Right renal cortex interstitium (tissue), 3 donors: Measurements from ENCODE around the gene CHST1. TPM values are rescaled to one million over a fixed set of nuclear protein-coding genes. Genes with fewer than 3 reads are reported as not detected.

Experiments used
- DNase-seq, 3 donors: peaks; one replicate each; pipeline ENCODE4 v3.0.0-alpha.2; 2013; ENCODE audit warnings: low read depth in 3 of 3, low spot score in 2 of 3
- polyA plus RNA-seq, 3 donors: library from polyadenylated mRNA; unstranded; fragments of 120-200 nt; gene quantifications; one replicate each; pipeline ENCODE4 v1.2.1, GENCODE V29; 2013; ENCODE audit not compliant: insufficient read length in 3 of 3

Gene CHST1
- polyA plus RNA-seq, 3 donors, result 6.3 to 7.5 (median 7.2) TPM

DNA sequence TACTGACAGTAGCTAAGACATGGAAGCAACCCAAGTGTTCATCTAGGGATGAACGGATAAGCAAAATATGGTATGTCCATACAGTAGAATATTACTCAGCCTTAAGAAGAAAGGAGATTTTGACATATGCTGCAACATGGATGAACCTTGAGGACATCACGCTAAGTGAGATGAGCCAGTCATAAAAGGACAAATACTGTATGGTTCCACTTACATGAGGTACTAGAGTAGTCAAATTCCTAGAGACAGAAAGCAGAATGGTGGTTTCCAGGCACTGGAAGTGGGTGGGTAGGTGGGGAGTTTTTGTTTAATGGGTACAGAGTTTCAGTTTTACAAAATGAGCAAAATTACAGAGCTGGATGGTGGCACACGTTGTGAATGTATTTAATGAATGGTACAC is 18.1 kb downstream of the CHST1 start:
- no peak for DNase-seq

DNA sequence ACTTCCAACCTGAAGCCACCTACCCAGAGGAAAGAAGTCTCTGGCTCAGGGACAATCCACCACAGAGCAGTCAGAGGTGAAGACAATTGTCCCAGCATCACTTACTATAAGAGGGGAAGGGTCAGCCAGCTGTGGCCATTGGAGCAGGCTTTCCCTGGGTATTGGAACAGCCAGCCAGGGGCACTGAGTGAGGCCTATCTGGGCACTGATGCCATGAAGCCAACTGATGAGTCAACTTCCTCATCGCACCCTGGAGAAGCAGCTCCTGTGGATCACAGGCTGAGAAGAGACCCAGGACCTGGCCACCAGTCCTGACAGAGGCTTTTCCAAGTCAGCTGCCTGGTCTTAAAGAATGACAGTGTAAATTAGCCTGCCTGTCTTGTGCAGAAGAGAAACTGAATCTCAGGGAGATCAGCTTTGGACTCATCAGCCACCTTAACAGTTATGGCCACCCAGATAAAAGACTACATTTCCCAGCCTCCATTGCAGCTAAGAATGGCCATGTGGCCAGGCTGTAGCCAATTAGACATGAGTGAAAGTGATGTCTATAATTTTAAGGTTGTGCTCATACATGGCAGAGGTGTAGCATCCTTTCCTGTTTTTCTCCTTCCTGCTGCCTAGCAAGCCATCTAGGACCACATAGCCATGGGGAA is 19.0 kb downstream of the CHST1 start:
- DNase-seq, result no peak

DNA sequence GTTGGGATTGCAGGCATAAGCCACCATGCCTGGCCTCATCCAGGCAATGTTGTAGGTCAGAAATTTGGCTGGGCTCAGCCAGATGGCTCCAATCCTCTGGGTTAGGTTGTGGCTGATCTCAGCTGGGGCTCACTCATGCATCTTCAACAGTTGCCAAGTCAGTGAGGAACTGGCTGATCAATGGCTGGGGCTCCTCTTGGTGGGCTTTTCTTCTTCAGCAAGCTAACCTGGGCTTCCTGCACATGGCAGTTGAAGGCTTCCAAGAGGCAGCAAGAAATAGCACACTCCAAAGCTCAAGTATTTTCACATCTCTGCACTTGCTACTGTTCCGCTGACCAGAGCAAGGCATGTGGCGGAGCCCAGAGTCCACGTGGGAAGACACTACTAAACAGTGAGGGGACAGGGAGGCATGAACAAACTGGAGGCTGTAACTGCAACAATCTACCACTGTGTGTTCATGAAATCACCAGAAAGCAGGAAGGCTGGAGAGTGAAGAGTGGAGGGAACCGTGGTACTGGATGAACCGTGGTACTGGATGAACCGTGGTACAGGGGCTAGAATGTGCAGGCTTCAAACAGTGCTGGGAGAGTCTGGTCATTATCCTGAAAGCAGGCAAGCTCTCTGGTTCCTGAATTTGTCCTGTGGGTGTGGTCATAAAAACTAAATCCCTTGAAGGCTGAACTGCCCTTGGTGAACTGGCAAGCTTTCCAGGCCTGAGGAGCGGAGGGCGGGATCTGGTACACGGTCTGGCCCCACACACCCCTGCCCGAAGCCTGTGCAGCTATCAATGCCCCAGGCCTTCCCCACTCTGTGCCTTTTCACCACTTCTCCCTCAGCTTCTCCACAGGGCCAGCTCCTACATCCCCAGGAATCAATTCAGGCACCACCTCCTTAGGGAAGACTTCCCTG is 20.2 kb downstream of the CHST1 start:
- DNase-seq, result no peak

DNA sequence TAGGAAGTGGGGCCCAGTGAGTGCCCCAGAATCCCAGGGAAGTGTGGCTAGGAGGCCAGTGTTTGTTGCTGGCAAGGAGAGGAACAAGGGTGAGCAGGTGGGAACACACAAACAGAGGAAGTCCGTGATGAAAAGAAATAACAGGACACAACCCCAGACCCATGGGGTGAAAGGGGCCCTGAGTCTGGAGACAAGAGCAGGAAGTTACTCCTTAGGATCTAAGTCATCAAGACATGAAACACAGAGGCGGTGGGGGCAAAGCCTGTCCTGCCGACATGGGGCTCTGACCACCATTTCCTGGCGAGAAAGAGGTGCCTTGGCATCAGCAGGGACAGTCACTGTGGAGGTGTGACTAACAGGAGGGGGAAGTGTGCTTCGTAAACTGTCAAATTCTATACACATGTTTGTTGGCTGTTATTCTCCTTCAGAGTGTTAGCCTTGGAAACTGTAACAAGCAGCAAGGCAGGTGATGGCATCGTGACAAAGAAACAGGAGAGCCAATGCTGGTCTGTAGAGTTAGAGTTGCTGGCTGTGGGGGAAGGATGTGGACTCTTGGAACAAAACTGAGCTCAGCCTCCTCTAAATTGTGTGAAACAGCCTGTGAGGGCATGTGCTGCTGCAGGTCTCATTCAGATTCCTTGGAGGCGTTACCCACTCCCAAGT is 21.7 kb downstream of the CHST1 start:
- no peak for DNase-seq

DNA sequence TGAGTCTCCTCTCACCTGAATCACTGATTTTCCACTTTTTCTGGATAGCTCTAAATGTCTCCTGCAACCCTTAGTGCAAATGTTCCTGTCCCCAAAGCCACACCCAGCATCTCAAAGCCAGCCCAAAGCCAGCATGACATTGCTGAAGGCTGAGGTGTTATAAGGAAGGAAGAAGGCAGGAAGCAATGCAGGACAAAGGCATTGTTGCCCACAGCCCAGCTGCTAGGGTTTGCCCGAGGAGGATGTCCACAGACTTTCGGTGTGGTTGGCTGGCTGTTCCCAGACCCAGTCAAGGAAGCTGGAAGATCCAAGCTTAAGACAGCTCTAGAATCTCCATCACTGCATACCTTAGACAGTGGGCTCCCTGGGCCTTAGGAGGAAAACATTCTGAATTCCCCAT is 23.5 kb downstream of the CHST1 start:
- no peak for DNase-seq

DNA sequence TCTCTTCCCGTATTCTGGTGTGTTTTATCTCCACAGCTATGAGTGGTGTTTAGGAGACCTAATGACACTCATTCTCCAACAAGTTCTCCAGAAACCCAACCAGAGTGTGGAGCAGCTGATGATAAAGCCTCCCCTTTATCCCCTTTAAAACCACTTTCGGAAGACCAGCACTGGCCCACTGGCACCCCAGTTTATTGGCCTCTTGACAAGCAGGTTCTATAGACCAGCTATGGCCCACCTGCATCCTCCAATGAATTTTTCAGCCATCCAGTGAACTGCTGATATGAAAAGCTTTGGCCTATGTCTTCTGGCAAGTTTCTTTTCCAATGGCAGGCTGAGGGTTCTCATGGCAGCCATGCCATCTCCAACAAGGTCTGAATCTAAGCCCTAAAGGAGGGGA is 27.4 kb downstream of the CHST1 start:
- DNase-seq, result no peak

DNA sequence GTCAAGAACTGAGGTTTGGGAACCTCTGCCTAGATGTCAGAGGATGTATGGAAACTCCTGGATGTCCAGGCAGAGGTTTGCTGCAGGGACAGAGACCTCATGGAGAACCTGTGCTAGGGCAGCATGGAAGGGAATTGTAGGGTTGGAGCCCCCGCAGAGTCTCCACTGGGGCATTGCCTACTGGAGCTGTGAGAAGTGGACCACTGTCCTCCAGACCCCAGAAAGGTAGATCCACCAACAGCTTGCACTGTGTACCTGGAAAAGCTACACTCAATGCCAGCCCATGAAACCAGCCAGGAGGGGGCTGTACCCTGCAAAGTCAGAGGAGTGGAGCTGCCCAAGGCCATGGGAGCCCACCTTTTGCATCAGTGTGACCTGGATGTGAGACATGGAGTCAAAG is 29.5 kb downstream of the CHST1 start:
- no peak for DNase-seq

DNA sequence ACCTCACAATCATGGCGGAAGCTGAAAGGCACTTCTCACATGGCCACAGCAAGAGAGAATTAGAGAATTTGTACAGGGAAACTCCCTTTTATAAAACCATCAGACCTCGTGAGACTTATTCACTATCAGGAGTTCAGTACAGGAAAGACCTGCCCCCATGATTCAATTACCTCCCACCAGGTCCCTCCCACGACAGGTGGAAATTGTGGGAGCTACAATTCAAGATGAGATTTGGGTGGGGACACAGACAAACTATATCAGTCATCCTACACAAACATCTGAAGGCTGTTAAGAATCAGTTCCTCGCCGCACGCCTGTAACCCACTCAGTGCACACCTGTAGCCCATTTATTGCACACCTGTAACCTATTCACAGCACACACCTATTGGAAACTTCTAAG is 39.8 kb downstream of the CHST1 start:
- no peak for DNase-seq

DNA sequence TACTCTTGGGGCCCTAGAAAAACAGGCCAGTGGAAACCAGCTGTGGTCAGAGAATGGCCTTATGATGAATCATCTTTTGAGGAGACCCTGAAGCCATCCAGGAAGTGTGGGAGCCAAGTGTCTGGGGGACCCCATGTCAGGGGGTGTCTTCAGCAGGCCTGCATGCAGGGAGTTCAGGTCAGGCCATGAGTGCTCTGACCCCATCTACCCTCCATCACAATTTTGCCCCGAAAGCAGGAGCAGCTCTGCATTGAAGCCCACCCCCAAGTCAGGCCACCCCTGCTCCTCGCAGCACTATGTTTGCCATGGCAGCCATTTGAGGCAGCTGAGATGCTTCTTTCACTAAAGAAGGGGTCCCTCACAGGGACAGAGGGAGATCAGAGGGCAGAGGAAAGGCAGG is 41.3 kb downstream of the CHST1 start:
- DNase-seq, result no peak

DNA sequence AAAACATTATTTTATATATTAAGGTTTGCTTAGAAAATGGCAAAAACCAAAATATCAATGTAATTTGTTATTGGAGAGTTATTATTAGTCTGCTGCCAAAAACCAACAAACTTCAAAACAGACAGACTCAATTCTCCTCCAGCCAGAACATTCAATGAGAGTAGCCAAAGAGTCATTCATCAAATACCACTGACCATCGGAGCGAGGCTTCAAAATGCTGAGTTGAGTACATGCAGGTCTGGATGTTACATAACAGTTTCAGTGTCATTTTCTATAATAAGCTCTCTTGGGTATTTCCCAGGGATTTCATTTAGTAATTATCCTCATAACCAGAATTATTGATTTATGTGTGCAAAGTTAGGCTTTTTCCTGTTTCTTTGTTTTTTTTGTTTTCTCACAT is 42.6 kb downstream of the CHST1 start:
- DNase-seq, result no peak

DNA sequence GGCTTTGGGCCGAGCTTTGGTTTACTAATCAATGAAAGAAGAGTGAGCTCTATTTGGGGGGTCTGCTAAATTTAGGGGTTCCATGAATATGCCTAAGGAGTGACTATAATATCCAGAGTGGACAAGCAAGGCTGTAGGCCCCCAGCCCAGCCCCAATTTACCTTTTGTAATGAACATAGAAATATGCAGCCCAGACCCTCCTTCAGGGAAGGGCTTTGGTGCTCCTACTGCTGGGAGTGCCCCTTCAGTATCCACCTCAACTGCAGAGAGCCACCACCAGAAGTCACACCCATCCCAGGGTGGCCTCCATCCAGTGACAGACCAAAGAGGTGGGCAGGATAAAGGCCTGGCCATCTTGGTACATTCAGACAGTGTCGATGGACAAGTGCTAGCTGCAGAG is 43.1 kb downstream of the CHST1 start:
- DNase-seq, result no peak

DNA sequence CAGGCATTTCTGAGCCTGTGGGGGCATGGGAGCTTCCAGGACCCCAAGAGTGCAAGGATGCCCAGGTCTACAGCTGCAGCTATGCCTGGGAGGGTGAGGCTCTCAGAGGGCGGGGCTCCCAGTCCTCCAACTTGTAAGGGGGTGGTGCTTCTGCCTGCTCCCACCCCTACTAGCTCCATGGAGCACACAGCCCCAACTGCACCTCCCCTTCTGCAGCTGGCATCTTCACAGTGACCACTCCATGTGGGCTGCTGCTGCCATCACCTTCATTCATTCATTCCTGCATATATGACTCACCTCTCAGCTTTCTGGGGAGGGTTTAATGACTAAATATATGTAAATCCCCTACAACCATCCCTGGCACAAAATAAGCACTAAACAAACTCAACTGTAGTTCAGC is 43.8 kb downstream of the CHST1 start:
- DNase-seq, result no peak

DNA sequence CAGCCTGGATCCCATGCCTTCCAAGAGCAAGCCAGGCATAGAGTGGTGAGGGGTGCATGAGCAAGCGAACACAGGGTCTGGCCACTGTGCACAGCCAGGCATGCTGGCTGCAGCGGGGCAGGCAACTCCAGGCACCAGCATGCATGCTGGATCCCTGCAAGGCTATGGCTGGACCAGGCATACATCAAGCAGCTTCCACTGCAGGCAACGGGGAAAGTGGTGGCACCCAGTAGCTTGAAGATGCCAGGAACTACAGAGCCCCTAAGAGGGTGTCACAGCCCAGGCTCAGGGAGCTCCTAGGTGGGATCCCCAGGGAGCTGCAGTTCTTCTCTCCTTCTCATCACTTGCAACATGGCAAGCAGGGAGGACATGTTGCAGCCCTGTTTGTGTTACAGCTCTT is 45.2 kb downstream of the CHST1 start:
- no peak for DNase-seq

DNA sequence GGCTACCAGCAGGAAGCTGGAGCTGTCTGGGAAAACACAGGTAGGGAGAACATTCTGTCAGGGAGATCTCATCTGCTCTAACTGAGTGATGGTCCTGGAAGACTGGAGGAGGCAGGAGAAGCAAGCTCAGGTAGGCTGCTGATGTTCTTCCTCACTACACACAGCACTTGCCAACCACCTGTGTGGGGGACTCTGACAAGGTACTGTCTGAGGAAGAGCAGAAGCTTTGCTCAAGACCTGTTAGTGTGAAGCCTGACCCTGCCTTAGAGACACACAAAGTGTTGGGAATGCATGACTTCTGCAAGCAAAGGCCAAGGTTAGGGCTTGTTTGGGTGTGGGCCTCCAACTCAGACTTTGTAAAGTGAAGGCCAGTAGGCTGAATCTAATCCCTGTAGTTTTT is 46.5 kb downstream of the CHST1 start:
- no peak for DNase-seq

DNA sequence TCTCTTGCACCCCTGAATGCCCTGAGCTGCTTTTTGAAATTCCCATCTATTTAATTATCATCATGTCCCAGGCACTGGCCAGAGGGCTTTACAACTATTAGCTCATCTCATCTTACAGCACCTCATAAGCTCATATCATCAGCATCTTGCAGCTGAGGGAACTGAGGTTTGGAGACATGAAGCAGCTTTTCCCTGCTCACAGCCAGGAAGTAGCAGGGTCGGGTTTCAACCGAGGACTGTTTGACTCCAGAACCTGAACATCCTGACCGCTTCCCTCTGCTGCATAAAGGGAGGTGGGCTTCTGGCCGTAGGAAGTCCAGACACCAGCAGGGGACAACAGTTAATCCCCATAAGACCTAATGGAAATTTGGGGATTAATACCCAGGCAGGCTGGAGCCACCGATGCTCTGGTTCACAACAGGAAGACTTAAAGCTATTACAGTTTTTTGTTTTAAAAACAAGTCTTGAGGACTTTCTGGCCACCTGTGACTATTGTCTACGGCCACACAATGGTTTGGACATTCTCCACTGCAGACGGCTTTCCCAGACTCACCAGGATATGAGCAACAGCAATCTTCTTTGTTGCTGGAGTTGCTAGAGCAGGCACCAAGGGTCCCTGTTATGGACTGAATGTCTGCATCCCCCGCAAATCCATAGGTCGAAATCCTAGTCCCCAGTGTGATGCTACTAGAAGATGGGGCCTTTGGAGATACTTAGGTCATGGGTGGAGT is 47.4 kb downstream of the CHST1 start:
- DNase-seq, result no peak

DNA sequence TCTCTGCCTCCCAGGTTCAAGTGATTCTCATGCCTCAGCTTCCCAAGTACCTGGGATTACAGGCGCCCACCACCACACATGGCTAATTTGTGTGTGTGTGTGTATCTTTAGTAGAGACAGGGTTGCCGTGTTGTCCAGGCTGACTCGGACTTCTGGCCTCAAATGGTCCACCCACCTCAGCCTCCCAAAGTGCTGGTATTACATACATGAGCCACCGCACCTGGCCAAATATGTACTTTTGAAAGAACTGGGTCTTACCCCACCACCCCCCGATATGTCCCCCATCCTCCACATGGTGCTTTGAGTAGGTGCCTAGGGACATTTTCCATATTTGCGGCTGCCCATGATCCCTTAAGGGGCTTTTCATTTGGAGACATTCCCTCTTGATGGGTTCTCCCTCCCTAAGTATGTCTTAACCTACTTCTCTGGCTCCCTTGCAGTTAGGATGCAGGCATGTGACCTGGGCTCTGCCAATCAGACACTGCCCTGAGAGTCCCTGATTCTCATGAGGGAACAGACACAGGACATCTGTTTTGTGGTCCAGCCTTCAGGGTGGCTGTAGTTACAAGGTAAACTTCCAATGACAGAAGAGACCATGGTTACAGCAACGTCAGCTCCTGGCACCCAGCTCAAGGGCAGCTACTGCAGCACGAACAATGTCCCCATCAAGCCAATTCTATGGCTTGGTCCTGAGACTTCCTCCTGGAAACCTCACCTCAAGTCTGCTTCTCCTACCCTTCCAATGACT is 48.4 kb downstream of the CHST1 start:
- no peak for DNase-seq

DNA sequence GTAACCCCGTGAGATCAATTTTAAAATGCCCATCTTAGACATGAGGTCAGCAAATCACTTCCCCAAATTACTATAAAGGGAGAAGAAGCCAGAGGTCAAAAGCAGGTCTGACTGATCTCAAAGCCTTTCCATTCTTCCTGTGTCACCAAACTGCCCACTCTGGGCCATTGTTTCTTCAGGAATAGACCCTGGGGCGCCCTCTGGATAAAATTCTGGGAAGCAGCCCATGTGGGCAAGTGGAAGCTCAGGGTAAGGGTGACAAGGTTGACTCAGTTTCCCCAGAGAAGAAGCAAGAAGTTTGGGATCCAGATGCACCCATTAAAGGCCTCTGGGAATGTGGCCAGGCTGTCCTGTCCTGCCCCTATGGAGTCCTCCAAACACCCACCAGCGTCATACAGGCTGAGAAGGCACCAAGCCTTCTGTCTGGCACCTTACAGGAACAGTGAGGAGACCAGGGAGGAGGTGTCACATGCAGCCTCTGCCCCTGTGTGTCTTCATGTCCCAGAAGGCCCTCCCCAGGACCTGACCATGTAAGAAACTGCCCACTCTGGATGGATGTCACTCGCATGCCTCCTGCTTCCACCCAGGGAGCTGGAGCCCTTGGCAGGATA is 50.1 kb downstream of the CHST1 start:
- DNase-seq, result no peak

DNA sequence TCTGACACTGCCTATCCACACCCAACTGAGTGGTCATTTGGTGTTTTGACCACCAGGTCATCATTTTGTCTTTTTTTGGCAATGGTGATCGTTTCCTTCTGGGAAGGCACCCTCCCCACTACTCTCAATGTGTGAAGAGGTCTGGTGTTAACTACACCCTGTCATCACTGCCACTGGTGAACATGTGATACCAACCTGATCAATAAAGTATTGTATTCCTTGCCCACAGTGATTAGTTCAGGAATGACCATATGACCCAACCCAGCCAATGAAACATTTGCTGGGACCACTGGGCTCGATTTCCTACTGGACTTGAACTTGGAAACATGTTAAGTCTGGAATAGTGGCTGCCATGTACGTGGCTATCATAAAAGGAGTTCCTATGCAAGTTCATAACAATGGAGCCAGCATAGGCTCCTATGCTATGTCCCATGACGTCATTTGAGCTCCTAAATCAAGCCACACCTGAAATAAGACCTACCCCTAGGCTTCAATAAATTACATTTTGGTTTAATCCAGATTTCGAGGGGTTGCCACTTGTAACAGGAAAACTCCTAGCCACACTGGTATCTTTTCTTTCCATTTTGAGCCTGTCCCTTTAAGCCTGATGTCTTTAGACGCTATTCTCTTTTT is 51.1 kb downstream of the CHST1 start:
- no peak for DNase-seq

DNA sequence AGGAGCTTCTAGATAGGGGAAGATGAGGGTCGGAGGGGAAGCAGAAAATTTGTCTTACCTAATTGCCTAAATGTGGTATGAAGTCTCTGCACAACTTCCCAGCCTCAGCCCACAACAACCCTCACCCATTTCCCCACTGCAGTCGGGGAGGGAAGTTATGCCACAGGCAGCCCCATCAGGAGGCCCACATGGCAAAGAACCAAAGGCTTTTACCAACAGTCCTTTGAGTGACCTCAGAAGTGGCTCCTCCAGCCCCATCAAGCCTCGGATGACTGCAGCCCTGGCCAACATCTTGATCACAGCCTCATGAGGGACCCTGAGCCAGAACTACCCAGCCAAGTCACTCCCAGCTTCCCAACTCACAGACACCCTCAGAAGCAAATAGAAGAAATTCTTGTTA is 54.8 kb downstream of the CHST1 start:
- DNase-seq, result no peak

DNA sequence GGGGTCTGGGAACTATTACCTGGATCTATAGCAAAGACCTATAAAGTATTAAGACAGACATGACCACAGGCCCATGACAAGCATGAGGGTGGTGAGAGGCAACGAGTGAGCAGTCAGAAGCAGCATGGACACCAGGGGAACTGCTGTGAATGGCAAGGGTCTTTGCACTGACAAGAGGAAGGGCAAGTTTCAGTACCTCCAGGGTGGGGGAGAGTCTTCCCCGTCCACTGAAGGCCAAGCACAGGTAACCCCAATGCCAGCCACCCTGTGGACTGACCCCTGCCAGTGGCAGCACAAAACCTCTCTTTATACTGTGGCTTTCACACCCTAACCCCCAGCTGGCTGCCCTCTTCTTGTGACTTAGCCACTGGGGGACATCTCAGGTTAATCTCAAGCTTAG is 55.5 kb downstream of the CHST1 start:
- no peak for DNase-seq
